Stimulated activated CD4-positive, alpha-beta T cell treated with anti-CD3 and anti-CD28 coated beads, Interleukin-2, amount 100 ng/mL, for 48 hours (primary cell): Measurements from ENCODE around the gene CLDN5.
"Not testable (repeated sequence)": the region's sequence is repeated elsewhere in the genome, so short reads cannot be mapped to it uniquely, and the experiment has no call there.

Source experiments
- DNase-seq, 2 donors: peaks; one replicate each; pipeline ENCODE4 v3.0.0-alpha.2; 2020

CLDN5 gene

DNA sequence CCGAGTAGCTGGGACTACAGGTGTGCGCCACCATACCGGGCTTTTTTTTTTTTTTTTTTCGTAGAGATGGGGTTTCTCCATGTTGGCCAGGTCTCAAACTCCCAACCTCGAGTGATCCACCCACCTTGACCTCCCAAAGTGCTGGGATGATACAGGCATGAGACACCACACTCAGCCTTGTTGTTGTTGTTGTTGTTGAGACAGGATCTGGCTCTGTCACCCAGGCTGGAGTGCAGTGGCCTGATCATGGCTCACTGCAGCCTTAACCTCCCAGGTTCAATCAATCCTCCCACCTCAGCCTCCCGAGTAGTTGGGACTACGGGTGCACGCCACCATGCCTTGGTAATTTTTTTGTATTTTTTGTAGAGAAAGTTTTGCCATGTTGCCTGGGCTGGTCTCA, 23.4 kb upstream of the CLDN5 start:
- DNase-seq = no peak

DNA sequence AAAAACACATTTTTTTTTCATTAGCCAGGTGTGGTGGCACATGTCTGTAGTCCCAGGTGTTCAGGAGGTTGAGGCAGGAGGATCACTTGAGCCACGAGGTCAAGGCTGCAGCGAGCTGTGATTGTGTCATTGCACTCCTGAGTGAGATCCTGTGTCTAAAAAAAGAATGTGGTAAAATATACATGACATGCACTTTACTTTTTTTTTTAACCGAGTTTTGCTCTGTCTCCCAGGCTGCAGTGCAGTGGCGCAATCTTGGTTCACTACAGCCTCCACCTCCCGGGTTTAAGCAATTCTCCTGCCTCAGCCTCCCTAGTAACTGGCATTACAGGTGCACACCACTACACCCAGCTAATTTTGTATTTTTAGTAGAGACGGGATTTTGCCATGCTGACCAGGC, 22.5 kb upstream of the CLDN5 start:
- DNase-seq = no peak

DNA sequence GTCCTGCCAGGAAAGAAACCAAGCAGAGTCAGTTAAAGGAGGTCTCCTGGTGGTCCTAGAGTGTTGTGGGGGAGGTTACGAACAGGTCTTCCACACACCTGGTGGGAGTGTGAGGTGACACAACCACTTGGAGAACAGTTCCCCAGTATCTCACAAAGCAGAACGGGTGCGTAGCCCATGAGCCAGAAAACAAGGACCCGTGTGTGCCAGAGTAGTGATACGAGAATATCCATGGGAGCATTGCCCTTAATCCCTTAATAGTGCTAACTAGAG, 21.7 kb upstream of the CLDN5 start:
- DNase-seq = no peak

DNA sequence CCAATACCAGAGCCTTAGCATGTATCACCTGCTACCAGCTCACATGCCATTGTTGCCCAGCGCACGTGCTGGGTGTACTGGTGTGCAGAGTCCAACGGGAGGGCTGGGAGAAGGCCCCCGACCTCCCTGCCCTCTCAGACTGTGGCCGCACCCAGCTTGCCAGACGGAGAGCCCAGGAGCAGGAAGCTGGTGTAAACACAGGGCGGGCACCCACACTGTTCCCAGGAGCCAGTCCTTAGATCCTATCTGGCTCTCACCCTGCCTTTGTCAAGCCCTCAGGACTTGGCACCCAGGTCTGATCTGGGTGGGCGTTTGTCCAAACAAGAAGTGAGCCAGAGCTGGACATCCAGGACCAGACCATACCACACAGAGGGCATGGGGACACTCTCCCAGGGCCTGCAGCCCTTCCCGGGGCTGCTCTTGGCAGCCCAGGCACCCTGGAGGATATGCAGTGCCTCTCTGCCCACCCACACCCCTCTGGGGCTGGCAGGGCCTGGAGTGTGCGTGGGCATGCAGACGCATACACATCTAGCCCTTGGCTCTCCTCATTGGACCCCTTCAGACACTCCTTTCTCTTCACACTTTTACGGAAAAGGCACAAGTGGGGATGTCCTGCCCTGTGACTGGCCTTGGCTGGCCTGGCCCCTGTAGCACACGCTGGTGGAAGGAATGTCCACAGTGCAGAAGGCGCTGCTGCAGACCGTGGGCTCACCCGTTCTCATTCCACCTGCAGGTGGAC, 19.9 kb upstream of the CLDN5 start:
- DNase-seq = no peak

DNA sequence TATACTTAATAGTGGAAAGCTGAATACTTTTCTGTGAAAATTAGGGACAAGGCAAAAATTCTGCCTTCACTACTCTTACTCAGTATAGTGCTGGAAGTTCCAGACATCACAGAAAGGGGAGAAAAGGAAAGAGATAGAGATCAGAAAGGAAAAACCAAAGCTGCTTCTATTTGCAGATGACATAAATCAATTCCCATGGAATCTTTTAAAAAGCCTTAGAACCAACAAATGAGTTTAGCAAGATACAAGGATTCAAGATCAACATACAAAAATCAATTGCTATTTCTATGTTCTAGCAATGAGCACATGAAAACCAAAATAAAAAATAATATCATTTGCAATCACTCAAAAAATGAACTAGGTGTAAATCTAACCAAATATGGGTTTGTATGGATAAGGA, 16.2 kb upstream of the CLDN5 start:
- no peak for DNase-seq

DNA sequence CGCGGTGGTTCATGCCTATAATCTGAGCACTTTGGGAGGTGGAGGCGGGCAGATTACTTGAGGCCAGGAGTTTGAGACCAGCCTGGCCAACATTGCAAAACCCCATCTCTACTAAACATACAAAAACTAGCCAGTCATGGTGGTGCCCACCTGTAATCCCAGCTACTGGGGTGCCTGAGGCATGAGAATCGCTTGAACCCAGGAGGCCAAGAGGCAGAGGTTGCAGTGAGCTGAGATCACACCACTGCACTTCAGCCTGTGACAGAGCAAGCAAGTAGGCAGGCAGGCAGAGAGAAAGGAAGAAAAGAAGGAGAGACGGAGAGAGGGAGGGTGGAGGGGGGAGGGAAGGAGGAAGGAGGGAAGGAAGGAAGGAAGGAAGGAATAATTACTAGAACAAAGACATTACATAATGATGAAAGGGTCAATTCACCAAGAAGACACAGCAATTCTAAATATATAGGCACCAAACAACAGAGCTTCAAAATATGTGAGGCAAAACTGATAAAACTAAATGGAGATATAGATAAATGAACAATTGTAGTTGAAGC, 13.8 kb upstream of the CLDN5 start:
- DNase-seq = no peak

DNA sequence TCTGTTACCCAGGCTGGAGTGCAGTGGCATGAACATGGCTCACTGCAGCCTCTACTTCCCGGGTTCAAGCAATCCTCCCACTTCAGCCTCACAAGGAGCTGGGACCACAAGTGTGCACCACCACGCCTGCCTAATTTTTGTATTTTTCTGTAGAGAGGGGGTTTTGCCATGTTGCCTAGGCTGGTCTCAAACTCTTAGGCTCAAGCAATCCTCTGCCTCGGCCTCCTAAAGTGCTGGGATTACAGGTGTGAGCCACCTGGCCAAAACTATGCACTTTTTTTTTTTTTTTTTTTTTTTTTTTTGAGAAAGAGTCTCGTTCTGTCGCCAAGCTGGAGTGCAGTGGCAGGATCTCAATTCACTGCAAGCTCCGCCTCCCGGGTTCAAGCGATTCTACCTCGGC, 12.4 kb upstream of the CLDN5 start:
- DNase-seq = no peak

DNA sequence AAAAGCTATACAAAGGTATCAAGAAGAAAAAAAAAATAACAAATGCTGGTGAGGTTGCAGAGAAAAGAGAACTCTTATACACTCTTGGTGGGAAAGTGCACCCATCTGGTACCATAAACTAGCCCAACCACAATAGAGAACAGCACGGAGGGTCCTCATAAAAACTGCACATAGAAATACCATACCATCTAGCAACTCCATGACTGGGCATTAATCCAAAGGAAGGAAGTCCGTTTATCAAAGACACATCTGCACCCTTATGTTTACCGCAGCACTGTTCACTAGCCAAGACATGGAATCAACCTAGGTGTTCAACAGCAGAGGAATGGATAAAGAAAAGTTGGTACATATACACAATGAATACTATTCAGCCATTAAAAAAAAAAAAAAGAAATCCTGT, 10.8 kb upstream of the CLDN5 start:
- DNase-seq = no peak

DNA sequence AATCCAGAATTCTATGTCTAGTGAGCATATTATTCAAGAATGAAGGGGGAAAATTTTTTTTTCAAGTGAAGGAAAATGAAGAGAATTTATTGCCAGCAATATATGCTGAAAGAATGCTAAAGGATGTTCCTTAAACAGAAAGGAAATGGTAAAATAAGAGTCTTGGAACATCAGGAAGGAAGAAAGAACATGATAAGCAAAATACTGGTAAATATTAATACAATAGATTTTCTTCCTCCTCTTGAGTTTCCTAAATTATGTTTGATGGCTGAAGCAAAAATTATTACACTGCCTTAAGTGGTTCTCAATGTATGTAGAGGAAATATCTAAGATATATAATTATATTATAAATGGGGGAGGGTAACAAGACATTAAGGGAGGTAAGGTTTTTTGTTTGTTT, 9.6 kb upstream of the CLDN5 start:
- no peak for DNase-seq

DNA sequence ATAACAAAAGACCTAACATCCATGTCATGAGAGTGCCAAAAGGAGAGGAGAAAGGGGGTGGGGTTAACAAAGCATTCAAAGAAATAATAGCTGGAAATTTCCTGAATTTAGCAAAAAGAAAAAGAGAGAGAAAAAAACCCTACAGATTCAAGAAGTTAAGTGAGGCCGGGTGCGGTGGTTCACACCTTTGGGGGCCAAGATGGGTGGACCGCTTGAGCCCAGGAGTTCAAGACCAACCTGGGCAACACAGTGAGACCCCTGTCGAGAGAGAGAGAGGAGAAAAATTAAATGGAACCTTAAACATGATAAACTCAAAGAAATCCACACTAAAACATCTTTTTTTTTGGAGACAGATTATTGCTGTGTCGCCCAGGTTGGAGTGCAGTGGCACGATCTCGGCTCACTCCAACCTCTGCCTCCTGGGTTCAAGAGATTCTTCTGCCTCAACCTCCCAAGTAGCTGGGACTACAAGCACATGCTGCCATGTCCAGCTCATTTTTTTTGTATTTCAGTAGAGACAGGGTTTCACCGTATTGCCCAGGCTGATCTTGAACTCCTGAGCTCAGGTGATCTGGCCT, 8.9 kb upstream of the CLDN5 start:
- no peak for DNase-seq

DNA sequence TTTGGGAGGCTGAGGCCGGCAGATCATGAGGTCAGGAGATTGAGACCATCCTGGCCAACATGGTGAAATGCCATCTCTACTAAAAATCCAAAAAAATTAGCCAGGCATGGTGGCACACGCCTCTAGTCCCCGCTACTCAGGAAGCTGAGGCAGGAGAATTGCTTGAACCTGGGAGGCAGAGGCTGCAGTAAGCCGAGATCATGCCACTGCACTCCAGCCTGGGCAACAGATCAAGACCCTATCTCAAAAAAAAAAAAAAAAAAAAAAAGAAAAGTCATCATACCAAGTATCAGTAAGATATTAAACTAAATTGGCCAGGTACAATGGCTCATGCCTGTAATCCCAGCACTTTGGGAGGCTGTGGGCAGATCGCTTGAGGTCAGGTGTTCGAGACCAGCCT, 7.1 kb upstream of the CLDN5 start:
- not testable (repeated sequence) for DNase-seq

DNA sequence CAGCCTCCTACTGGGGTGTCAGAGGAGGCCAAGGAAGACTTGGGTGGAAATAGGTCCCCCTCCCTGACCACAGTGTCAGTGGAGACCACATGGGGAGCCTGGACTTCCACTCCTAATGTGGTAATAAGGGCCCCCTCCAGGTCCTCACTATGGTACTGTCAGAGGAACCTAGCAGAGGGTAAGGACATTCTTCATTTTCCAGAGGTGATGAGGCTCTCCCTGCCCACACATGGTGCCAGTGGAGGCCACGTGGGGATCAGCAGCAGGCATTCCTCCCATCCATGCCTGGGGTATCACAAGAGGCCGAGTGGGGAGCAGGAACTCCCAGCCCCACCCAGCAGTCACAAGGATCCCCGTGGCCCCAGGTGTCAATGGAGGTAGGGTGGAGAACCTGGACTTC, 6.5 kb upstream of the CLDN5 start:
- no peak for DNase-seq

DNA sequence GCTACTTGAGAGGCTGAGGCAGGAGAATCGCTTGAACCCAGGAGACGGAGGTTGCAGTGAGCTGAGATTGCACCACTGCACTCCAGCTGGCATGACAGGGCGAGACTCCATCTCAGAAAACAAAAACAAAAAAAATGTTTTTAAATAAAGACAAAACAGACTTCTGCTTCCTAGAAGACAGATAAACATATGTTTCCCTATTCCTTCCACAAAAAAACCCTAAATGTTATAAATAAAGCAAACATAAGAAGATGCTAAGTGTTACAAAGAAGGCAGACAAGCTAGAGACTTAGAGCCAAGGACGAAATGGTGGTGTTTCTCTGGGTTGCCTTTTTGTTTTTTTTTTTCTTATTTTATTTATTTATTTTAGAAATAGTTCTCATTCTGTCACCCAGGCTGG, 5.6 kb upstream of the CLDN5 start:
- DNase-seq = no peak

DNA sequence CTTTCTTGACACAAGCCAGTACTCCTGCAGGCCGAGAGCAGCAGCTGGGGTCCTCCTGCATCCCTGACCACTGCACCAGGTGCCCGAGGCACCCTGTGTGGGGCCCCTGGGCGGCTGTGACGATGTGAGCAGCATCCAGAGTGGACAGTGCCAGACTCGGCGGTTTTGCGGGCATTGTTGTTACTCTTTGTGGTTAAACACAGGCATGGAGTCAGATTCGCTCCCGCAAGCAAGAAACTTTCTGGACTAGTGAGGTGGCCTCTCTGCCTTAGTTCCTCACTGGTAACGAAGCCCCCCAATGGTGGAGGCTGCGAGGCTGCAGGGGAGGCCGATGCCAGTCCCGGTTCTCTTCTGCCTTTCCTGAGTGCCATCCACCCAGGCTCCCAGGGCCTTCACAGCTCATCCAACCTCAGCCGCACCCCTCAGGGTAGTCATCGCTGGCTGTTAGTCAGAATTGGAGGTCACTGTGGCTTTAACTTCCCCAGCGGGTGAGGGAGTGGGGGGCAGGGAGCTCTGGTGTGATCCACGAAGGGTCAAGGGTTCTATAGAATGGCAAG, 3.7 kb upstream of the CLDN5 start:
- DNase-seq = no peak

DNA sequence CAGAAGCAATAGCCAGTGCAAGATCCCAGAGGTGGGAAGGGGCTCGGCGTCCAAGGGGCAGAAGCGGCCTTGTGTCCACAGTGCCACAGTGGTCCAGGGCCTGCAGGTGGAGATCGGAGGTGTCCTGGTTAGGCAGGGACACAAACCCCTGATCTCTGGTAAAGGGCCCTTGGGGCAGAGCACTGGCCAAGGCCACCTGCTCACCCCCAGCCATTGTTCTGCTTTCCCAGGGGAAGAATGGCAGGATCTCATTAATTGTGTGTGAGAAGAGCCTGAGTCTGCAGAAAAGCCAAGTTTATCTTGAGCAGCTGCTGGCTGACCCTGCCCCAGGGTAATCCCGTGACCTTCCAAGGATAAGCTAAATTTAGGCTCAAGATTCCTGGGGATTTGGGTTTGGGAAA, 3.1 kb upstream of the CLDN5 start:
- DNase-seq = no peak

DNA sequence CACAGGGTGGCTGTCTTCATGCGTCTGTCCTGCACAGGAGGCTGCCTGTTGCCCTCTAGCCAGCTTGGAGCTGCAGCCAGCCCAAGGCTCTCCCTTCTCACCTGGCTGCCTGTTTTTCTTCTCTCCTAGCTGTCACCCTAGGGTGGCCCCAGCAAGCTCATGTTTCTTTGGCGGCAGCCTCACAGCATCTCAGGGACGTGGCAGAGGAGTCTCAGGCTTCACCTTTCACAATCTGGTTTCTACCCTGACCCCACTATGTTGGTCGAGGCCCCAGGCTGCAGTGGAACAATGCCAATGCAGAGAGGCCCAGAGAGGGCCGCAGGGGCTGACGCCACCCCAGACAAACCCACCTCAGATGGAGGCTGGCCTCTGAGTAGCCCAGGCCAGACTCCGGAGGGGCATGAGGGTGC, 2.5 kb upstream of the CLDN5 start:
- no peak for DNase-seq

DNA sequence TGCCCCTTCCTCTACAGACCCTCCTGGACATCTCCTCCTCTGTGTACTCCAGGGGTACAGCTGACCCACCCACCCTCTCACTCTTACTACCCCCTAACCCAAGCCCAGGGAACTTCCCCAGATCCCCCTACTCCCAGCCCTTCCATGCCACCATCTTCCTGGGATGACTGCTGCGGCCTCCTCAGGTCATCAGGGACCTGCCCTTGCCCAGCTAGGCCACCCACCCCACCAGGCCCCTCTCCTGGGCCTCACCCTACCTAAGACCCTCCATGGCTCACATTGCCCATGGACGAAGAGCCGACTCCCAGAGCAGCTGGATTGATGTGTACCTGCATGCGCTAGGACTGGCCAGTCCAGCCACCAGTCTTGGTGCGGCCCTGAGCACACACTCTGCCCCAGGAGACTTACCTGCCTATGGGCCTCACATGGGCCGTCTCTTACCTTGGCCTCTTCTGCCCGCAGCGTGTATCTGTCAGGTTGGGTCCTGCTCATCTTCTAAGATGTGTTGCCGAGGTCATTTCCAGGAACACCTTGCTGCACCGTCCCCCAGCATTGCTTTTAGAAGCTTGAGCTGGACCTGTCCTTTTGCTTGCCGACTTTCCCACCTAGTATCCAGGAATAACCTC, 2.0 kb upstream of the CLDN5 start:
- DNase-seq = no peak

DNA sequence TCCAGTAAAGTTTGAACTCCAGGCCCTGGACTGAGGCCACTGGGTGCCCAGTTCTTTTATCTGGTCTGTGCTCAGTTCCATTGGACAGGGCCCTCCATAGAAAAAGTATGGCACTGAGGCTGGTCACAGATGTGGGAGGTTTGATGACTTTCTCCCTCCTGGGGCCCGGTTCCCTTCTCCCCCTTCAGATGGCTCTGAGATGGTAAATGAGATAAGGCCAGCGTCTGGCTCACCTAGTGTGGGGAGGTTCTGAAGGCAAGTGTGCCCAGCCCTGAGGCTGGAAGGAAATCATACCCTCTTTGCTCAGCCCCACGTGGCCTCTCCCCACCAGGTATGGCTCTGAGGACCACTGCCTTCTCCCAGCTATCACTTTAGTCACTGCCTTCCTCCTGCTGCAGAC, 1.5 kb upstream of the CLDN5 start:
- no peak for DNase-seq

DNA sequence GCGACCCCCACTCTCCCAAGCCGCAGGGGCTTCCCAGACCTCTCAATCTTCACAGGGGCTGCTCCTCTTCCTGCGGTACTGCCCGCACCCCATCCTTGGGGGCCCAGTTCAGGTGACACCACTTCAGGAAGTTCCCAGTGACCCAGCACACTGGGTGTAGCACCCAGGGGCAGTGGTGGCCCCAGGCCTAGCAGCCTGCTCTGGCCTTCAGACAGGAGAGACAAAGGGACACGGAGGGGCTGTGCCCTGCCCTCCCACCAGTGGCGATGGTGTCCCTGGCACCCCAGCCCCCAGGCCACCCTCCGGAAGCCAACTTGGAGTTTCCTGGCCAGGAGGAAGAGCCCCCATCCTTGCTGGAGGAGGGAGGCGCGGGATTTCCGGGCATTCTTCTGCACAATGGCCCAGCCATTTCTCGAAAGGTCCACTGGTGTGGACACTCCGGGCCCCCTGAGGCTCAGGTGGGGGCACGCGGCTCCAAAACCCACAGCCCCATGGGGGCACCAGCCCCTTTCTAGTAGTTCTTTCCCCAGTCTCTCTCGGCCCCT, 978 bp upstream of the CLDN5 start:
- no peak for DNase-seq

DNA sequence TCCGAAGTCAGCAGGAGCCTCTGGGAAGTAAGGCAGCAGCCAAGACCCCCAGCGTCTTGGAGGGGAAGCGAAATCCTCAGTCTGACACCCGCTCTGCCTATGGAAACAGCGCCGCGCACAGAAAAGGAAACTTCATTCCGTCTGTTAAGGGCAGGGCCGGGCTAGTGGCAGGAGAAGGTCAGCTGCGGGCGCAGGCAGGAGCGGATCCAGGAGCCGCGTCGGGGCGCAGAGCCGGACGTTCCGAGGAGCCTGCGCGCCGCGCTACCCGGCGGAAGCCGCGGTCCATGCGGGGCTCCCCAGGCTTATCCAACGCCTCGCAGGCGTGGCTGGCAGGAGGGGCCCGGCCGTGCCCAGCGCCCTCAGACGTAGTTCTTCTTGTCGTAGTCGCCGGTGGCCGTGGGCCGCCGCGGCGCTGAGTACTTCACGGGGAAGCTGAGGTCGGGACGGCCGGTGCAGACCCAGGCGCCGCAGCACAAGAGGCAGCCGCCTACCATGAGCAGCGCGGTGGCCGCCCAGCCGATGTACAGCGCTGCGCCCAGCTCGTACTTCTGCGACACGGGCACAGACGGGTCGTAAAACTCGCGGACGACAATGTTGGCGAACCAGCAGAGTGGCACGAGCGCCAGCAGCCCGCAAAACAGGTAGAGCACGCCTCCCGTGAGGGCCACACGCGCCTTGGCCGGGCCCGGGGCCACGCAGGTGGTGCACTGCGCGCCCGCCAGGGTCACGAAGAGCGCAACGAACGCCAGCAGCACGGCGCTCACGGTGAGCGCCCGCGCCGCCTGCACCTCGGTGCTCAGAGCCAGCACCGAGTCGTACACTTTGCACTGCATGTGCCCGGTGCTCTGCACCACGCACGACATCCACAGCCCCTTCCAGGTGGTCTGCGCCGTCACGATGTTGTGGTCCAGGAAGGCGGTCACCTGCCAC, 705 bp downstream of the CLDN5 start:
- peak in 1 of 2 donors; percentile 22 for DNase-seq

DNA sequence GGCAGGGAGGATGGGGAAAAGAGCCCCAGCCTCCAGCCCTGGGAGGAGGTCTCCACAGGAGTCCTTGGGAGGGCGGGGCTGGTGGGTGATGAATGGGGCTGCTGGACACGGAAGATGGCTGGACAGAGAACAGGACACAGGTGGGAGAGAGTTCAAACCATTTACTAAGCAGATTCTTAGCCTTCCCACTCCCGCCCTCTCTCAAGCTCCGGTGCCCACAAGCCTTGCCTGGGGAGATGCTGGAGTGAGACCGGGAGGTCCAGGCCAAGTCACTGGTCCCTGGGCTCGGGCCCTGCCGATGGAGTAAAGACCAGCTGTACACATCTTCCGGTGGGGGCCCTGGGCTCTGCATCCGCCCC, 1.4 kb downstream of the CLDN5 start:
- DNase-seq = no peak

DNA sequence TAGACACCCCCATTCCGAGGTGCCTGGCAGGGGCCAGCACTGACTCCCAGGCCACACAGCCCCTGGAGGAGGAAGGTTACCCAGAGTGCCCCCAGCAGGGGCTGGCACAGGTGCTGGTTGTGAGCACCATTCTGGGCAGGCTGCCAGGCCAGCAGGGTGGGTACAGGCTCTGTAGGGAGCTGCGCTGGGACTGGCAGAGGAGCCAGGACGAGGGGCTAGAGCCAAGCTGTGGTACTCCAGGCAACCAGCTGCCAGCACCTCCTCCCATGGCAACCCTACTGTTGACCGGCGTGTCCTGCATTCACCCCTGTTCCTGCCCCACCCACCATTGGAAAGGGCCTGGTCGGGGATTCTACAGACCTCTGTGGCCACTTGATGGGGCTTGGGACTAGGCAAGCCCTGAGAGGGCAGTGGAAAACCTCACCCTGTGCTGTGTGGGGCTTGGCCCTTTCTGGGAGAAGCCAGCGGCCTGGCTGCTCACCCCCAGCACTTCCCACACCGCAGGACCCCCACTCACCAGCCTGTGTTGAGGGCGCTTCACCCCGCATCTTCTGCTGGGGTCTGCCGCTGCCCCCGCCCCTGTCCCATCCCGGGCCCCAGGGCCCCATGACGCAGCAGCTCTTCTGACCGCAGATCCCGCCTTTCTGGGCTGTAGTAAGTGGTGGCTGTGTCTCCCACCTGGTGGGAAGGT, 1.9 kb downstream of the CLDN5 start:
- DNase-seq = no peak
